ENCODE data around the gene CTF1. TPM values are rescaled to one million over a fixed set of nuclear protein-coding genes. Genes with fewer than 3 reads are reported as not detected.
"Not testable (repeated sequence)": the region's sequence is repeated elsewhere in the genome, so short reads cannot be mapped to it uniquely, and the experiment has no call there.

The CTF1 gene
- total RNA-seq, 1 donor from 2014 or later, result 0.53 TPM

GRCh38 chr16:30887927-30888326 is 8.5 kb upstream of the CTF1 start:
- DNase-seq (ENCODE audit: extremely low read depth, low read depth, low spot score), result no peak

GRCh38 chr16:30888856-30889499 is 7.4 kb upstream of the CTF1 start:
- DNase-seq (ENCODE audit: extremely low read depth, low read depth, low spot score), result no peak

- DNase-seq (ENCODE audit: extremely low read depth, low read depth, low spot score), result no peak
These were observed 6.7 kb upstream of the CTF1 start for GRCh38 chr16:30889721-30890120.

GRCh38 chr16:30891043-30891823 is 5.2 kb upstream of the CTF1 start:
- not testable (repeated sequence) for DNase-seq (ENCODE audit: extremely low read depth, low read depth, low spot score)

GRCh38 chr16:30892670-30893416 is 3.6 kb upstream of the CTF1 start:
- no peak for DNase-seq (ENCODE audit: extremely low read depth, low read depth, low spot score)

- no peak for DNase-seq (ENCODE audit: extremely low read depth, low read depth, low spot score)
These were observed 3.0 kb upstream of the CTF1 start for GRCh38 chr16:30893417-30893743.

GRCh38 chr16:30893744-30894539 is 2.5 kb upstream of the CTF1 start, which contains the start of gene BCL7C:
TSS of gene BCL7C (minus strand) at chr16:30894077. CDS start at chr16:30893944, 133 bp downstream.
- DNase-seq (ENCODE audit: extremely low read depth, low read depth, low spot score), result no peak

- DNase-seq (ENCODE audit: extremely low read depth, low read depth, low spot score), result no peak
These were observed 1.7 kb upstream of the CTF1 start for GRCh38 chr16:30894540-30895368.

GRCh38 chr16:30895627-30896260 is 670 bp upstream of the CTF1 start:
- no peak for DNase-seq (ENCODE audit: extremely low read depth, low read depth, low spot score)

- no peak for DNase-seq (ENCODE audit: extremely low read depth, low read depth, low spot score)
These were observed 697 bp downstream of the CTF1 start for GRCh38 chr16:30896889-30897733.

- no peak for DNase-seq (ENCODE audit: extremely low read depth, low read depth, low spot score)
These were observed 3.4 kb downstream of the CTF1 start for GRCh38 chr16:30899794-30900193.

GRCh38 chr16:30900588-30900987 is 4.2 kb downstream of the CTF1 start:
- DNase-seq (ENCODE audit: extremely low read depth, low read depth, low spot score), result no peak

- no peak for DNase-seq (ENCODE audit: extremely low read depth, low read depth, low spot score)
These were observed 5.0 kb downstream of the CTF1 start for GRCh38 chr16:30901201-30902028.

- no peak for DNase-seq (ENCODE audit: extremely low read depth, low read depth, low spot score)
These were observed 5.9 kb downstream of the CTF1 start for GRCh38 chr16:30902029-30902972.

- no peak for DNase-seq (ENCODE audit: extremely low read depth, low read depth, low spot score)
These were observed 6.6 kb downstream of the CTF1 start for GRCh38 chr16:30903002-30903401.

- DNase-seq (ENCODE audit: extremely low read depth, low read depth, low spot score), result peak; percentile 37
These were observed 7.2 kb downstream of the CTF1 start for GRCh38 chr16:30903596-30903995.

All from glomerular endothelial cell (primary cell).